Dermis blood vessel endothelial cell (primary cell): ENCODE measurements around the gene APOBEC4. TPM values are rescaled to one million over a fixed set of nuclear protein-coding genes. Genes with fewer than 3 reads are reported as not detected.
"Not testable (repeated sequence)": the region's sequence is repeated elsewhere in the genome, so short reads cannot be mapped to it uniquely, and the experiment has no call there.

Experiments
- DNase-seq: peaks from one replicate; pipeline ENCODE4 v3.0.0; 2010
- total RNA-seq: library from RNA; depleted of rRNA; stranded (reverse); fragments of >200 nt; gene quantifications from 2 replicates; pipeline ENCODE4 v1.2.3, GENCODE V29; 2014

Gene APOBEC4
- total RNA-seq, 1 donor from 2014 or later, result not detected

DNA sequence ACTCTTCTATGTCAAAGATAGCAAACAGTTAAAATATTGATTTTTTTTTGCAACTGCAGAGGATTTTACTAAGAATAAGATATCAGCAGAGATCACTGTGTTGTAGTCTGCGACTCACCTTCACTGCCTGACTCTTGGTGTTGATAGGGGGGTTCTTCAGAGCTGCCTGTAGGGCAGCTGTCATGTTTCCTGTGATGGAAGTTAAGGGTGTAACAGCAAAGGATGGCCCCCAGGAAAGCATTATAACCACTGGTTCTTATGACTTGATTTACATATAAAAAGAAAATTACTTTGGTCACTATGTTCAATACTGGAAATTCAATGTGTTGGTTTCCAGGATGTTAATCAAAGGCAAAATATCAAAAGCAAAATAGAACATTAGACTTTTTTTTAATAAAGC lies 20.2 kb downstream of the APOBEC4 start:
- DNase-seq, result no peak

DNA sequence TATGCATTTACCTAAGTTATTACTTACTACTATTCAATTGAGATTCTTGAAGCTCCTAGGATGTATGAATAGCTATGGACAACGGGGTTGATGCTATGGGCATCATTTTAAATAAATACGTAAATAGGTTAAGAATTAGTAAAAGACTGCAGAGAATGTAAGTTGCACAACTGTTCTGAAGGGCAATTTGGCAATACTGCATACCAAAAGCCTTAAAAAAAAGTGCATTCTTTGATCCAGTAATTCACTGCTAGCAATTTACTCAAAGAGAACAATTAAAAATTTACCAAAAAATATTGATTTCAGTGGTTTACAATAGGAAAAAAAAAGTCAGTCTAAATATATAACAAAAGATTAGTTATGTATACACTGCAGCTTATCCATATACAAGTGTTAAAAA lies 21.0 kb downstream of the APOBEC4 start:
- DNase-seq, result no peak

DNA sequence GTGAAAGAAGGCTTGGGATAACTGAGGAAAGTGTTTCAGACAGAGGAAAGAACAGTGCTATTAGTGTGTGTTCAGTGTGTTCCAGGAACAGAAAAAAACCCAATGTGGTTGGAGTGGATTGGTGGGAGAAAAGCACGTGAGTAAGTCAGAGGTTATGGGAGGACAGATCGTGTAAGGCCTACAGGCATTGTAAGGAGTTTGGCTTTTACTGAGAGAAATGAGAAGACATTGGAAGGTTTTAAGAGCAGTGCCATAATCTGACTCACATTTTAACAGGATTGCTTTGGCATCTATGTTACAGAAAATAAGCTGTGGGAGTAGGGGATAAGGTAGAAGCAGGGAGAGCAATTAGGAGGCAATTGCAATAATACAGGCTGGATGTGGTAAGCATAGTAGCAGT lies 22.4 kb downstream of the APOBEC4 start:
- DNase-seq, result no peak

DNA sequence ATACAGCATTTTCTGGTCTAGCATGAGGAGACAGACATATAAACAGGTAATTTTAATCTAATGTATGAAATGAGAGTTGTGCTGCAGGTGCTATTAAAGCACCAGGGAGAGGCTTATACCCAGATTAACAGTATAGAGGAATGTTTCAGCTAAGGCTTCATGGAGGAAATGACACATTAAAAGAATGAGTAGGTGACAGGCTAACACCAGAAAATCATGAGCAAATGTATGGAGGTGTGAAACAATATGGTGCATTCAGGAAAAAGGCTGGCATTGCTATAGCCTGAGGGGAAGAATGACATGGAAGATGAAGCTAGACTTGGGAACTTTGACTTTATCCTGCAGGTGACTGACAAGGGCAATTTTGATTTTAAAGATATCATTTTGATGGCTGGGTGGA lies 24.6 kb downstream of the APOBEC4 start:
- DNase-seq, result no peak

DNA sequence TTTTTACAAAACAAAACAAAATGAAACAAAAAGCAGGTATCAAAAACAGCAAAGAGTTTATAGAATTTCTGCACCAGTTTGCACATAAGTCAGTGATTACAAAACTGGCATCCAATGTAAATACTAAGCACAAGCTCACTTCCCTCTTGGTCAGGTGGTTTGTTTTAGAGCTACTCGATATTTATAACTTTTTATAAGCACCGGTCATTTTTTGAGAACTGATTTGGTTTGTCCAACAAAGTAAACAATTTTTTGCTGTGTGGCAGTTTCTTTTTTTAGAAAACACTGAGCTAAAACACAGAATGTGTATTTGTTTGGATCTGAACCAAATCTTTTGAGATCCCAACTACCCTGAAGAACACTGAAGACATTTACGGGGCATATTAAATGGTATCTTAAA lies 26.9 kb downstream of the APOBEC4 start:
- DNase-seq, result not testable (repeated sequence)

DNA sequence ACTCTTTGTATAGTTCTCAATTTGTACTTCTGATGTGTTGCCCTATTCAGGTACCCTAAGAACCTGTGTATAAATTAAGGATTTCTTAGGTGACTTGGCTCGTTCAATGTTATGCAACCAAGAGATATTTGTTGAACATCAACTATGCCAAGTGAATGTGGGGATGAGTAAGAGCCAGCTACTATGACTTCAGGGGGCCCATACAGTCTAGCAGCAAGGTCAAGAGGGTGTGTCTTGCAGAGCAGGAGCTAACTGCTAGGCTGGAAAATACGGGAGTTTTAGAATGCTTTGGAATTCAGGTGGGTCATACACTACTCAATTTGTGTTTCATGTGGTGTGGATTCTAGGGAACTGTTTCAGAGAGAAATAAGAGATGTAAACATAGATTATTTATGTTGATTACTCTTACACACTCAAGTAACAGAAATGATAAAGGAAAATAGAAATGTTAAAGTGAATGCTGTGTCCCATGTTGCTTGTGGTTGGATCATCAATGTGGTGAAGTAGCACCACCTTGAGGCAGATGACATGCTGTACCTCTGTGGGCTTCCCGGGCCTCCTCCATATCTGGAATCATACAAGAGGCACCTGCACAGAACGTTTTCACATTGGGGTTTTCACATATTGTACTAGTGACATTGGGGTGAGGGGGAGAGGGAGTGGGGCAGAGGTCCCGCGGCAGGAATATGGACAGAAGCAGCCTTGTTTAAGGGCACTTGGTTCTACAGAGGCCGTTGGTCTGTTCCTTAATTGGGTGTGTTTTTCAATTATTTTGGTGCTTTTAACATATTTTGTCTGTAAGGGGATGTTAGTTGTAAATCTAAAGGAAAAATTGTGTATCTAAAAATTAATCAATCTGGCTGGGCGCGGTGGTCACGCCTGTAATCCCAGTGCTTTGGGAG lies 30.0 kb downstream of the APOBEC4 start:
- peak; percentile 72 for DNase-seq

DNA sequence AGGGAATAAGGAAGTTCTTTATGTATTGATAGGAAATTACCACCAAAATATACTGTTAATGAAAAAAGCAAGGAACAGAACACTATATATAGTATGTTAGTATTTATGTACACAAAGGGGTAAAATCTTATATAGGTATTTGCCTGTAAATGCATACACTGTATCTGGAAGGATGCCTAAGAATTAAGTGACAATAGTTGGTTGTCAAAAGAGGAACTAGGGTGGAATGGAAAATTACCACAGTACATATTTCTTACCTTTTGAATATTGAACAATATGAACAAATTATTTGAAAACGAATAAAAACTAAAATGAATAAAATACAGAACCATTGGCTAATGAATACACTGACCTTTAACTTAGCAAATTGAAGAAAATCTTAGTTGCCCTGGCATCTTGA lies 31.1 kb downstream of the APOBEC4 start:
- DNase-seq, result no peak

DNA sequence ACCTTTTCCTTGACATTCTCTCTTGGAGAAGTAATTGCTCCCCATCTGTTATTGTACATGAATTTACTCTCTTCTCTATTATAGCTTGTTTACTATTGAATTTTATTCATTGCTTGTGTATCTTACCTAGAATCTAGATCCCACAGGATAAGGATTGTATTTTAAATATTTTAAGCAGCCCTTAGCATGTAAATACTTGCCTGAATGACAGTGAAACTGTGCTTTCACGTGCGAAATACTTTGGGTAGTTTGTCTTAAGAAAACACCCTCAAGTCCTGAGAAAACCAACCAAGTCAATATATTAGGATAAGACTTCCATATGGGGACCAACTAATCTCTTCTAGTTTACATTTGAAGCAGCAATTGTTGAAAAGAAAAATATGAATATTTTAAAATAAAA lies 32.8 kb downstream of the APOBEC4 start:
- no peak for DNase-seq

DNA sequence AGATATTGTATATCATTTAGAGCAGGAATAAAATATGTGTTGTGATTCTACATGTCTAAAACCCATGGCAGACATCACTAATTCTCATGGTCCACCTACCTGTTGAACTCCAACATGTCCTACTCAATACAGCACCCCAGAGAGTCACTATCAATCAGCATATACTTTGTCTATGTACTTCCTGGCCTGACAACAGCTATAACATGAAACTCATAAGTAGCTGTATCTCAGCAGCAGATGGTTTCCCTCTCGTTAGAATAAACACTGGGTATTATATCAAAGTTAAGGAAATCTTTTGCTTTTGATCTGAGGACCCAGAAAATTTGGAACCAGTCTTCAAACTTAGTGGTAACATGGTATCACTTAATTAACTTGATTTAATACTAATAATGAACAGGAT lies 33.3 kb downstream of the APOBEC4 start:
- DNase-seq, result no peak

DNA sequence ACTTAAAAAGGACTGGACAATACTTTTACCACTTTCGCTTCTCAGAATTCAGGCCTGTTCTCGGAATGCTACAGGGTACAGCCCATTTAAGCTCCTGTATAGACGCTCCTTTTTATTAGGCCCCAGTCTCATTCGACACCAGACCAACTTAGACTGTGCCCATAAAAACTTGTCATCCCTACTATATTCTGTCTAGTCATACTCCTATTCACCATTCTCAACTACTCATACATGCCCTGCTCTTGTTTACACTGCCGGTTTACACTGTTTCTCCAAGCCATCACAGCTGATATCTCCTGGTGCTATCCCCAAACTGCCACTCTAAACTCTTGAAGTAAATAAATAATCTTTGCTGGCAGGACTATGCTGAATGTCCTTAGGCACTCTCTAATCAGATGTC lies 34.9 kb downstream of the APOBEC4 start:
- DNase-seq, result not testable (repeated sequence)

DNA sequence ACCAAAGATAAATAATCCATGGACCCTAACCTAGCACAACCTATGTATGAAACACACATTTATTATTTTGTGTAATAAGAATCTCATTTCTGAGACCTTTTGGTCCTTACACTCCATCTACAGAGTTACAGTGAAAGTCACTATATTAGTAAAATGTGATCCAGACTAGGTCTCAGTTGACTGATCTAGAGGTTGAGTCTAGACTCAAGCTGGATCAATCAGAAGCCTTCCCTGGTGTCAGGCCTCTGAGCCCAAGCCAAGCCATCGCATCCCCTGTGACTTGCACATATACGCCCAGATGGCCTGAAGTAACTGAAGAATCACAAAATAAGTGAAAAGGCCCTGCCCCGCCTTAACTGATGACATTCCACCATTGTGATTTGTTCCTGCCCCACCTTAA lies 40.1 kb downstream of the APOBEC4 start:
- not testable (repeated sequence) for DNase-seq

DNA sequence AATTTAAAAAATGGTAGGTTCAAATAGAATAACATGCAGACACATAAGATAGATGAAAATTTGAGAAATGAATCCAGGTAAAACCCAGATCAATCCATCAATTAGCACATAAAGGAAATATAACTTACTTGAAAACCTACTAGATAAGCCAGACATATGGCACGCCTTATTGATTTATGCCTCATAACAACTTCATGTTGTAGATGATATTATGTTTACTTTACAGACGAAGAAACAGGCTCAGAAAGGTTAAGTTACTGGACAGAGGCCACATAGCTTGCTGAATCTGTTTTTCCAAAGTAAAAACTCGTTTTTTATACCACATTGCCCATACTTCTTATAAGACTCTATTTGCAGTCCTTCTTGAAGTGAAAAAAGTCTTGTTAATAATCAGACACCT lies 40.7 kb downstream of the APOBEC4 start:
- no peak for DNase-seq

DNA sequence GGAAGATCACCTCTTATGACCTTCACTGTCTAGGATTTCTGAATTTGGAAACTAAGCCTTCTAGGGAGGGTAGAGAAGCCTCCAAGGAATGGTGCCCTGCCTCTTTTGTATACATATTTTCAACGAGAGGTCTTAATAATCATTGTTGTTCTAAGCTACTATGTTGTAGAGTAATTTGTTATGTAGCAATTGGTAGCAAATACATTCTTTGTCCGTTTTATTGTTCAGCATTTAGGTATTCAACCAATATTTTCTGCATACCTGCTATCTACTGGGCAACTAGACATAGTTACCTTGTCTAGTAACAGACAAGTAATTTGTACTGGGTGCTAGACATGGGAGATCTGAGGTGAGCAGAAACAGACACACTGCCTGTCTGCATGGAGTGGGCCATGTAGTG lies 42.1 kb downstream of the APOBEC4 start:
- DNase-seq, result no peak

DNA sequence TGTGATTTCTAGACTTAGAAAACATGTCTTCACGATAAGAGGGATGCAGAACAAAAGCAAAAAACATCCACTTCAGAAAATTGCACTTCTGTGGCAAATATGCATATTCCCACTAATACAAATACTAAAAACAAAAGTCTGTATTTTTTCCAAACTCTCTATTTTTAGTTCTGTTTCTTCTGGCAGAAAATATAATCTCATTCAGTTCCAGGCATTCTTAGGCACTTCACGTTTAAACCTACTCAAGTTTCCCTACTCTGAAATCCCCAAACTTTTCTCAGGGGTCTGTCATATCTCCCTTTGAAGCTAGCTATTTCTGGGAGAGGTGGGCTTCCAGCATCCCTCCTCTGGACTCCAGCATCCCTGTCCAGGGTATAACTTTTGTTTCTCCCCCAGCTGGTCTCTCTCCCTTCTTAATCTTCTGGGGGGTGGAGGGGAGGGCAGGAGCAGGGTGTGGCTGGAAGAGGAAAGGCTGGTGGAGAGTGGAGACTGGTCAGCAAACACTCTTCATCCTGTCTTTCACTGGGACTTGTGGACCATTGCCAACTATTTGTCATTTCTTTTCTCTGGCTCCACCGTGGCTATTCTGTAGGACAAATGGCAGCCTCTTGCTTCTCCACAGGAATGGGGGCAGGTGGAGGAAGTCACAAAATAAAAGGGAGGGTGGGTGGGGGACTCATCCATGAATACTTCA lies 43.2 kb downstream of the APOBEC4 start:
- DNase-seq, result peak; percentile 39

DNA sequence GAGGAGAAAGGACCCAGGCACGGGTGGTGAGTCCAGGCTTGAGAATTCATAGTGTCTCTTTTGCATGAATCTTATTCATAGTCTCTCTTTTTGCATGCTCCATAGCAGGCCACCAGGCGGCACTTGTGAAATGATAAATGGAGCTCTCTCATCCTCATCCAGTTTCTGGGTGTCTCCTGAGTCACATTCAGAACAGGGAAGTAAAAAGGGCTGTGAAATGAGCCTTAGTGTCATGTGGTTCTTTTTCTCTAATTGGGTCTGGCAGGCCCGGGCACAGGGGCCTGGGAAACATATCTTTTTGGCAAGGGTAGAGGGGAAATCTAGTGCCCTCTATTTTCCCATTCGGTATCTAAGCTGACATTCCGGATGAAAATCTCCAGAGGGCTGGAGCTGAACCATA lies 43.8 kb downstream of the APOBEC4 start:
- peak; percentile 62 for DNase-seq

DNA sequence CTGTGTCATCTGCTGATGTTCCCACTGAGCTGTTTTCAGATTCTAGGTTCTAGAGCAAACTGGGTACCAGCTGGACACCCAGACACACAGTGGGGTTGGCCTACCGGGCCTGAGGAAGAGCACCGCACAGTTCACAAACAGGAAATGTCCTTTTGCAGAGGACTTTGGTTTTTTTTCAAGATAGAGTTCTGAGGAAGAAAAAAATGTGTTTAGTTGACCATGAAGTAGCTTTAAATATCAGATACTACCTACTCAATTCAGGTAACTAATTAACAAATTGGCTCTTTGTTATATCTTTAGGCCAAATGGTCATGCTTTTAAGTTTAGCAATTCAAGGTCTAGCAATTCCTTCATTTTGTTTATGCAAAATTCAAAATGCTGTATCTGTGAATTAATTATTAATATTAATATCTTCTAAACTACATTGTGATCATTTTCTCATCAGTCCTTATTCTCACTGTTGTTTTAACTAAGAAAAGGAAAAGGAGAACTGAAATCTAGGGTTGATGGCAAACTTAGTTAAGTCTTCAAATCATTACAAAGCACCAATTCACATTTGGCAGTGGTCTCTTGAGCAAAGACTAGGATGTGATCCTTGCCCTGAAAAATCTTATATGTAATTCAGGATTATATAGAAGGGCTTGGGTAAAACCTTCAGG lies 45.7 kb downstream of the APOBEC4 start:
- no peak for DNase-seq

DNA sequence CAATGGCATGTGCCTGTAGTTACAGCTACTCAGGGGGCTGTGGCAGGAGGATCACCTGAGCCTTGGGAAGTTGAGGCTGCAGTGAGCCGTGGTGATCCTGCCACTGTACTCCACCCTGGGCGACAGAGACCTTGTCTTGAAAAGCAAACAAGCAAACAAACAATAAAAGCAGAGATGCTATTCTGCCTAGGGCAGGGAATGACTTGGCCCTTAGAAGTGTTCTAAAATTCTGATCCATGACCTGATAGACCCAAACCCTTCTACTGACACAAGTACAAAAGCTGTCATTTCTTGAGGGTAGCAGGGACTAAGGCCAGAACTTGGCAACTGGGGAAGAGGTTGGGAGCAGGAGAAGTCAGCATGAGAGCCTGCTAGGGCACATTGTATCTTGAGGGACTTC lies 47.2 kb downstream of the APOBEC4 start:
- no peak for DNase-seq

DNA sequence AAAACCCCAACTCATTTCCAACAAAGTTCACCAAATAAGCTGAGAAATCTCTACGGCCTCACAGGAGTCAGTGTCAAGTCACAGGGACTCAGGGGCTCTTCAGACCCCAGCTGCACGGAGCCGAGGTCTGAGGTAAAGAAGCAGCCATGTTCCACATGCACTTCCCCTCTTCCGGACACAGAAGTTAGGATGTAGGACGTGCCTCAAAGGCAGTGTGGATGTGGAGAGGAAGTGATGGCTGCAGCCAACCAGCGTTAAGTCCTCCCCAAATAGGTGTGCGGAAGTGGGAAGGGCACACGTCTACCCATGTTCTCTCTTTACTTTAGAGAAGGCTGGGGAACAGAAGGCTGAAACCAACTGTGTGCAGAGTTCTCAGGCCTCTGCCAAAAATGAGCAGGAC lies 48.3 kb downstream of the APOBEC4 start:
- no peak for DNase-seq

DNA sequence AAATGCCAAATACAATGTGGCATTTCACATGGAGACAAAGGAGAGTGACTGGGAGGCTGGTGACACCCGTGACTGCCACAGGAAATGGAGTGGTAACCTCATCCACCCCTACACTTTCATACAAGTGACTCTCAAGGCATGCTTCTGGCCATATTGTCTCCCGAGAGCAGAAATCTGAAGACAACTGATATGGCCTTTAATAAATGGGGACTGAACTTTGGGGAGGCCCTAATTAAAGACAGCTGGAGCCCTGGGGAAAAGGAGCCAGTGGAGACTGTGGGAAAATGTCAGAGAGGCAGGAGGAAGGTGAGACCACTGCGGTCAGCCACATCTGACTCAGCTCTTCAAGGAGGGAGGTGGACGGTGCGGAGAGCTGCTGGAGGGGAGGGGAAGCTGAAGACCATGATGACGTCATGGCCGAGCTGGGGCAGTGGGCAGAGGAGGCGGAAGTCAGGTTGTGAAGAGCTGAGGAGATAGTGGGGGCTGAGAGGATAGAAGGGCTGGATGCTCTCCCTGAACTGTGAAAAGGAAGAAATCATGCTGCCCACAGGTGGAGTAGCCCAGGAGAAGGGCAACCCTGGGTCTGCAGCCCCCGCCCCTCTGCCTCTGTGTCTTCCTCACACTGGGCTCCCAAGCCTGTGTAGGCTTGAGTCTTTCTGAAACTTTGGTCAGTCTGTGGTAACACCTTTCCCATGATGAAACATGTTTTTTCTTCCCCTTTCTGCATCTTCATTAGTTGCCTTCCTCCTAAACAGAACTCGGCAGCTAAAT lies 48.9 kb downstream of the APOBEC4 start:
- DNase-seq, result no peak

DNA sequence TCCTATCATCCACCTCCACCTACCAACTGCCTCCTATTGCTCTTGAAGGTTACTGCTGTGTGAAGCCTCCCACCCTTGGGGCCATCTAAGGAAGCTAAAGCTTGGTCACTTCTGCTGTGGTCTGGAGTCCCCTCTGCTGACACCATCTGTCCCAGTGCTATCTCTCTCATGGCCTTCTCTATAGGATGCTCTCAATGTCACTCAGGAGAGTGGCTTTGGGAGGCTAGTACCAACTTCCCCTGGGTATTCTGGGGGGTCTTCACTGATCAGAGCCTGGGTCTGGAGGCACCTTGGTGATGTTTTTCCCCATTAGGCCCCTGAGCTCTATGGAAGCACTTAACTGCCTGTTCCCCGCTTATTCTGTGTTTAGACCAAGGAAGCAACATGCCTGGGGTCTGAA lies 50.6 kb downstream of the APOBEC4 start:
- no peak for DNase-seq

DNA sequence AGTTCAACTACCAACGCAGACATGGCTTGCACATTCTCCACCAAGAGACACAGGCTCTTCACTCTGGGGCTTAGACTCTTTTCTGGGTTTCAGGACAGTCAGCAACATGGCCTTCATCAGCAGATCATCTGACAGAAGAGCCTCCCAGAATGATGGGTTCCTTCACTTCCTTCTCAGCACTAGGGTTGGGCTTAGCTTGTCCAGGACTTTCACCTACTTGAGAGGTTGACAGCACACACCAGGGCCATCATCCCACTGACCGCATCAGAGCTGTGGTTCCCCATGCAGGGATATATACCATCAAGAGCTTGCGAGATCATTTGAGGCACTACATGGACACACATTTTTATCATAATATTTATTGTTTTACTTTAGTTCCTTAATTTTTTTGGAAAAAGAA lies 52.5 kb downstream of the APOBEC4 start:
- DNase-seq, result no peak

DNA sequence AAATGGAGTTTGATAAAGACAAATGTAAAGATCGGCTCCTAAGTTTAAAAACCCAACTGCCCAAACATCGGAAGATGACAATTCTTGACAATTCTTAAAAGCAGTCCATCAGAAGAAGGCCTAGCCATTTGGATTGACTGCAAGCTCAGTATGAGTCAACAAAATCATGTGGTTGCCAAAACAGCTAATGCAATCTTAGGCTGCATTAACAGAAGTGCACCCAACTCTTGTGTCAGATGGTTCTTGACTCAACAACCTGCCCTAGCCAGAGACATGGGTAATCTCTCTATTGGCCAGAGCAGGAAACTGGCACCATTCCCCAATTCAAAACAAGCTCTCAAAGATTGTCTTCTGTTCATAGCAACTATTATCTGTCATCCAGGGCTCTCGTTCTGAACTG lies 53.0 kb downstream of the APOBEC4 start:
- no peak for DNase-seq

DNA sequence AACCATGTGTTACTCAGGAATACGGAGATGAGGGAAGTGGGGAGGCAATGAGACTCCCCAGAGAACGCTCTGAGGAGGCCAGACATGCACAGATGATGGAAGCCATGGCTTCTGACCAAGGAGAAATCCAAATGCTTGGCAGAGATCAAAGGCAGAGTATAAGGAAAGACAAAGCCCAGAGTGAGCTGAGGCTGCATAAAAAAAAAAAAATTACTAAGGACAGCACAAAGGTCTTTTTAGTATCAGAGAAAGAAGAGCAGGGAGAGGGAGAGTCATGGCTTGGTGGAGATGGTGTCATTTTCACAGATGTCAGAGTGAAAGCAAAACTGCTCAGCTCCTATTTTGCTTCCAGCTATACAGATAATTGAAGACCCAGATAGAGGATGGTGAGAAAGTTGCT lies 54.7 kb downstream of the APOBEC4 start:
- DNase-seq, result no peak
